ENCODE data around the gene DNAH12. TPM values are rescaled to one million over a fixed set of nuclear protein-coding genes. Genes with fewer than 3 reads are reported as not detected.
"Not testable (repeated sequence)": the region's sequence is repeated elsewhere in the genome, so short reads cannot be mapped to it uniquely, and the experiment has no call there.

The DNAH12 gene
- total RNA-seq, 1 donor from 2014 or later: 0.60 TPM

- no peaks in the 10 kb centered on the region for H3K27me3 Mint-ChIP-seq (ENCODE audit: low read depth)
Measured at GRCh38 chr3:57385498-57385897, 158.6 kb downstream of the DNAH12 start.

GRCh38 chr3:57383838-57384237 is 160.3 kb downstream of the DNAH12 start:
- Mint-ChIP-seq H3K4me1 (no peaks in the 10 kb centered on the region), H3K27me3 (ENCODE audit: low read depth) (no peaks in the 10 kb centered on the region), H3K4me3 (no peak overlapping the region), H3K27ac (no peak overlapping the region), H3K36me3 (no peaks in the 10 kb centered on the region), H3K9me3 (no peaks in the 10 kb centered on the region)
- DNase-seq (ENCODE audit: low spot score in 2 of 2, unreplicated experiment in 2 of 2): no peak
- TF ChIP-seq, protein P1, sequence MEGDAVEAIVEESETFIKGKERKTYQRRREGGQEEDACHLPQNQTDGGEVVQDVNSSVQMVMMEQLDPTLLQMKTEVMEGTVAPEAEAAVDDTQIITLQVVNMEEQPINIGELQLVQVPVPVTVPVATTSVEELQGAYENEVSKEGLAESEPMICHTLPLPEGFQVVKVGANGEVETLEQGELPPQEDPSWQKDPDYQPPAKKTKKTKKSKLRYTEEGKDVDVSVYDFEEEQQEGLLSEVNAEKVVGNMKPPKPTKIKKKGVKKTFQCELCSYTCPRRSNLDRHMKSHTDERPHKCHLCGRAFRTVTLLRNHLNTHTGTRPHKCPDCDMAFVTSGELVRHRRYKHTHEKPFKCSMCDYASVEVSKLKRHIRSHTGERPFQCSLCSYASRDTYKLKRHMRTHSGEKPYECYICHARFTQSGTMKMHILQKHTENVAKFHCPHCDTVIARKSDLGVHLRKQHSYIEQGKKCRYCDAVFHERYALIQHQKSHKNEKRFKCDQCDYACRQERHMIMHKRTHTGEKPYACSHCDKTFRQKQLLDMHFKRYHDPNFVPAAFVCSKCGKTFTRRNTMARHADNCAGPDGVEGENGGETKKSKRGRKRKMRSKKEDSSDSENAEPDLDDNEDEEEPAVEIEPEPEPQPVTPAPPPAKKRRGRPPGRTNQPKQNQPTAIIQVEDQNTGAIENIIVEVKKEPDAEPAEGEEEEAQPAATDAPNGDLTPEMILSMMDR (IDR thresholded peaks at IDR 0.05; ENCODE audit: unreplicated experiment): no peak

More at GRCh38 chr3:57385498-57385897, 158.6 kb downstream of the DNAH12 start:
- TF ChIP-seq, protein P1 (IDR thresholded peaks at IDR 0.05; ENCODE audit: unreplicated experiment): no peak
- Mint-ChIP-seq H3K9me3 (no peaks in the 10 kb centered on the region), H3K4me1 (no peaks in the 10 kb centered on the region), H3K4me3 (no peak overlapping the region), H3K27ac (no peak overlapping the region), H3K36me3 (no peaks in the 10 kb centered on the region)
- no peak for DNase-seq (ENCODE audit: low spot score in 2 of 2, unreplicated experiment in 2 of 2)

GRCh38 chr3:57383406-57383805 is 160.7 kb downstream of the DNAH12 start:
- Mint-ChIP-seq H3K9me3 (no peaks in the 10 kb centered on the region), H3K4me1 (no peaks in the 10 kb centered on the region), H3K27me3 (ENCODE audit: low read depth) (peaks cover 3% of the 10 kb centered on the region), H3K36me3 (no peaks in the 10 kb centered on the region), H3K27ac (no peak overlapping the region), H3K4me3 (no peak overlapping the region)
- DNase-seq (ENCODE audit: low spot score in 2 of 2, unreplicated experiment in 2 of 2): no peak
- TF ChIP-seq, protein P1 (IDR thresholded peaks at IDR 0.05; ENCODE audit: unreplicated experiment): no peak

DNA sequence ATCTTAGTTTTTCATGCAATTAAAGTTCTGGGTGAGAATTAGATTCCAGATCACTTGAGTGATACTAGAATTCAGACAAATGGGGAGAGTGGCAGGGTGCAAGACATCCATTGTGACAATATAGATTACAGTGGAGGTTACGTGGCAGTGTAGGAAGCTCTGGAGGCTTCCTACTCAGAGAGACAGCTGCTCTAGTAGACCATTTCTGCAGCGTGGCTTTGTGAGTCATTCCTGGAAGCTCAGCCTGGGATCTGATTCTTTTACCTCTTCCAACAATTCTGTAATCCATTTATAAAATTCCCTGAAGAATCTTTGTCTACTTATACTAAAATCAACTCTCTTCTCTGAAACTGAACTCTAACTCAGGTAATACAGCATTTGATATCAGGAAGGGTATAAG is 161.2 kb downstream of the DNAH12 start:
- Mint-ChIP-seq H3K4me1 (no peaks in the 10 kb centered on the region), H3K9me3 (no peaks in the 10 kb centered on the region), H3K27me3 (ENCODE audit: low read depth) (peaks cover 5% of the 10 kb centered on the region), H3K36me3 (no peaks in the 10 kb centered on the region), H3K27ac (no peak overlapping the region), H3K4me3 (no peak overlapping the region)
- TF ChIP-seq, protein P1 (IDR thresholded peaks at IDR 0.05; ENCODE audit: unreplicated experiment): no peak
- DNase-seq (ENCODE audit: low spot score in 2 of 2, unreplicated experiment in 2 of 2): no peak

- Mint-ChIP-seq H3K27ac (no peak overlapping the region), H3K27me3 (ENCODE audit: low read depth) (no peaks in the 10 kb centered on the region), H3K4me1 (no peaks in the 10 kb centered on the region), H3K4me3 (no peak overlapping the region), H3K36me3 (no peaks in the 10 kb centered on the region), H3K9me3 (peaks cover 4% of the 10 kb centered on the region)
- TF ChIP-seq, protein P1 (IDR thresholded peaks at IDR 0.05; ENCODE audit: unreplicated experiment): no peak
- DNase-seq (ENCODE audit: low spot score in 2 of 2, unreplicated experiment in 2 of 2): no peak
Measured at GRCh38 chr3:57370341-57370740, 173.8 kb downstream of the DNAH12 start.

DNA sequence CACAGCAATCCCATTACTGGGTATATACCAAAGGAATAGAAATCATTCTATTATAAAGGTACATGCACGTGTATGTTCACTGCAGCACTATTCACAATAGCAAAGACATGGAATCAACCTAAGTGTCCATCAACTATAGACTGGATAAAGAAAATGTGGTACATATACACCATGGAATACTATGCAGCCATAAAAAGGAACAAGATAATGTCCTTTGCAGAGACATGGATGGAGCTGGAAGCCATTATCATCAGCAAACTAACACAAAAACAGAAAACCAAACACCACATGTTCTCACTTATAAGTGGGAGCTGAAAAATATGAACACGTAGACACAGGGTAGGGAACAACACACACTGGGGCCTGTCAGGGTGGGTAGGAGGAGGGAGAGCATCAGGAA is 179.1 kb downstream of the DNAH12 start:
- not testable (repeated sequence) for DNase-seq (ENCODE audit: low spot score in 2 of 2, unreplicated experiment in 2 of 2); H3K27me3 Mint-ChIP-seq (ENCODE audit: low read depth); H3K4me1 Mint-ChIP-seq; H3K9me3 Mint-ChIP-seq; H3K27ac Mint-ChIP-seq; H3K36me3 Mint-ChIP-seq; H3K4me3 Mint-ChIP-seq

- H3K4me1 Mint-ChIP-seq; DNase-seq (ENCODE audit: low spot score in 2 of 2, unreplicated experiment in 2 of 2); H3K36me3 Mint-ChIP-seq; H3K27ac Mint-ChIP-seq; H3K9me3 Mint-ChIP-seq; H3K27me3 Mint-ChIP-seq (ENCODE audit: low read depth); H3K4me3 Mint-ChIP-seq: not testable (repeated sequence)
Measured at GRCh38 chr3:57356275-57356674, 187.9 kb downstream of the DNAH12 start.
